ENCODE results near the gene OSBPL10. TPM values are rescaled to one million over a fixed set of nuclear protein-coding genes. Genes with fewer than 3 reads are reported as not detected.

Gene OSBPL10
- total and polyA plus RNA-seq, 2 donors (not counting 1 experiment from before 2014, with no cell fraction given): 7.1 to 7.5 TPM

DNA sequence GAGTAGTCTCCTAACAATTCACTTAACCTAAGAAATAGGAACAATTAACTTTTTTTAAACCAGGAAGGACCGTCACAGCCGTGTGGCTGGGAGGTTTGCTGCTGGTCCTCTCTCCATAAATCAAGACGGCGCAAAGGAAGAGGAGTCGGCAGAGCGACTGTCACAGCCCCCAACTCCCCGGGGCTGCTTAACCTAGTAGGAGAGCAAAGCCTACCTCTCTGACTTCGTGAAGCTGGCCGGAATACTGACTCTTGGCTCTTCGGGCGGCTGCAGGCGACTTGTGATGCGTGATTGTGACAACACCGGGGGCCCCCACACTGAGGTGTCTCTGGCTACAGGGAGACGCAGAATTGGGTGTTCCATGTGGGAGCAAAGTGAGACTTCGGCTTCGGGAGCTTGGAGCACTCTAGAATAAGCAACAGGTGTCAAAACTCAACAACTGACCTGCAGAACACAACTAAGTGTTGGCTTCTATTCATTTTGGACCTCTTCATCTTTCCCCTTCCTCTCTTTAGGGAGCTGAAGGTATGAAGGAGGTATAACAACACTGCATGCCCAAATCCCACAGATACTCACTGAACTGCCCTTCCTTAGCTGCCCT is 151.1 kb downstream of the OSBPL10 start:
- H3K36me3 ChIP-seq (ENCODE audit: control insufficient read depth, insufficient read depth, low read length): no peaks in the 10 kb centered on the region
- H3K9me3 ChIP-seq (ENCODE audit: control insufficient read depth, insufficient read depth, low read depth, low read length): no peaks in the 10 kb centered on the region
- H2AFZ ChIP-seq (ENCODE audit: low read length): no peak overlapping the region
- DNase-seq (ENCODE audit: low read depth in 2 of 2): no peak
- H3K27me3 ChIP-seq (ENCODE audit: control insufficient read depth, insufficient read depth, low read length): no peaks in the 10 kb centered on the region
- H3K79me2 ChIP-seq (ENCODE audit: control insufficient read depth, insufficient read depth, low read length): no peaks in the 10 kb centered on the region
- H3K4me2 ChIP-seq (ENCODE audit: extremely low read depth, insufficient read depth, low read length): no peak overlapping the region
- H3K4me1 ChIP-seq (ENCODE audit: control insufficient read depth, extremely low read depth, insufficient read depth, low read length): no peaks in the 10 kb centered on the region
- no peaks in the 10 kb centered on the region for H4K20me1 ChIP-seq (ENCODE audit: control insufficient read depth, extremely low read depth, insufficient read depth, low read length)
- no peak overlapping the region for H3K4me3 ChIP-seq (replicated peaks in 1 of 4; ENCODE audit: control extremely low read depth in 1 of 4, insufficient read depth in 1 of 4, low read depth in 3 of 4, low read length in 4 of 4)
- TF ChIP-seq, protein P1, sequence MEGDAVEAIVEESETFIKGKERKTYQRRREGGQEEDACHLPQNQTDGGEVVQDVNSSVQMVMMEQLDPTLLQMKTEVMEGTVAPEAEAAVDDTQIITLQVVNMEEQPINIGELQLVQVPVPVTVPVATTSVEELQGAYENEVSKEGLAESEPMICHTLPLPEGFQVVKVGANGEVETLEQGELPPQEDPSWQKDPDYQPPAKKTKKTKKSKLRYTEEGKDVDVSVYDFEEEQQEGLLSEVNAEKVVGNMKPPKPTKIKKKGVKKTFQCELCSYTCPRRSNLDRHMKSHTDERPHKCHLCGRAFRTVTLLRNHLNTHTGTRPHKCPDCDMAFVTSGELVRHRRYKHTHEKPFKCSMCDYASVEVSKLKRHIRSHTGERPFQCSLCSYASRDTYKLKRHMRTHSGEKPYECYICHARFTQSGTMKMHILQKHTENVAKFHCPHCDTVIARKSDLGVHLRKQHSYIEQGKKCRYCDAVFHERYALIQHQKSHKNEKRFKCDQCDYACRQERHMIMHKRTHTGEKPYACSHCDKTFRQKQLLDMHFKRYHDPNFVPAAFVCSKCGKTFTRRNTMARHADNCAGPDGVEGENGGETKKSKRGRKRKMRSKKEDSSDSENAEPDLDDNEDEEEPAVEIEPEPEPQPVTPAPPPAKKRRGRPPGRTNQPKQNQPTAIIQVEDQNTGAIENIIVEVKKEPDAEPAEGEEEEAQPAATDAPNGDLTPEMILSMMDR (conservative IDR thresholded peaks at IDR 0.05 in 1 of 2, IDR thresholded peaks at IDR 0.05 in 1 of 2; ENCODE audit: low read depth in 1 of 2, low read length in 2 of 2): no peak
- TF ChIP-seq EZH2 (IDR thresholded peaks at IDR 0.05; ENCODE audit: low read length, missing control alignments): no peak
- no peak overlapping the region for H3K9ac ChIP-seq (ENCODE audit: insufficient read depth, low read length)
- no peak overlapping the region for H3K27ac ChIP-seq (ENCODE audit: insufficient read depth, low read length)

DNA sequence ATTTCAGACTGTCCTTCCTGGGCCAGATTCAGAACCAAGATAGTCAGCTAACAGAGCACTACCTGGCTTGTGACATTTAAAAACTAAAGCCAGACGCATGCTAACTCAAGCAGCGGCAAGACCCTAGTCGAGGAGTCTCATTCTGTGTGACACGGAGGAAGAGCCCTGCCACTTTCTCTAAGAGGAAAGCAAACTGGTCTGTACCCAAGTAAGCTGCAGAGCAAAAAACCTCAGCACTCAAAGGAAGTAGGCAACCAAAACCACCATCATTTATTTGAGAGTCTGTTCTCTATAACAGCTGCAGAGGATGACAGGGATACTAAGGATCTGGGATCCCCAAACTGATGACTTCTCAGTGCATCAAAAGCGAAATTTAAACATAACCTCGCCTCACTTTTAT is 152.1 kb downstream of the OSBPL10 start:
- Histone ChIP-seq H3K36me3 (ENCODE audit: control insufficient read depth, insufficient read depth, low read length) (no peaks in the 10 kb centered on the region), H3K4me2 (ENCODE audit: extremely low read depth, insufficient read depth, low read length) (no peak overlapping the region), H3K79me2 (ENCODE audit: control insufficient read depth, insufficient read depth, low read length) (no peaks in the 10 kb centered on the region), H3K9ac (ENCODE audit: insufficient read depth, low read length) (no peak overlapping the region), H3K9me3 (ENCODE audit: control insufficient read depth, insufficient read depth, low read depth, low read length) (no peaks in the 10 kb centered on the region), H3K27me3 (ENCODE audit: control insufficient read depth, insufficient read depth, low read length) (no peaks in the 10 kb centered on the region), H2AFZ (ENCODE audit: low read length) (no peak overlapping the region), H3K4me1 (ENCODE audit: control insufficient read depth, extremely low read depth, insufficient read depth, low read length) (no peaks in the 10 kb centered on the region), H3K4me3 (replicated peaks in 1 of 4; ENCODE audit: control extremely low read depth in 1 of 4, insufficient read depth in 1 of 4, low read depth in 3 of 4, low read length in 4 of 4) (no peak overlapping the region), H4K20me1 (ENCODE audit: control insufficient read depth, extremely low read depth, insufficient read depth, low read length) (no peaks in the 10 kb centered on the region), H3K27ac (ENCODE audit: insufficient read depth, low read length) (no peak overlapping the region)
- TF ChIP-seq, protein P1 (conservative IDR thresholded peaks at IDR 0.05 in 1 of 2, IDR thresholded peaks at IDR 0.05 in 1 of 2; ENCODE audit: low read depth in 1 of 2, low read length in 2 of 2): no peak
- no peak for TF ChIP-seq EZH2 (IDR thresholded peaks at IDR 0.05; ENCODE audit: low read length, missing control alignments)
- DNase-seq (ENCODE audit: low read depth in 2 of 2): no peak

DNA sequence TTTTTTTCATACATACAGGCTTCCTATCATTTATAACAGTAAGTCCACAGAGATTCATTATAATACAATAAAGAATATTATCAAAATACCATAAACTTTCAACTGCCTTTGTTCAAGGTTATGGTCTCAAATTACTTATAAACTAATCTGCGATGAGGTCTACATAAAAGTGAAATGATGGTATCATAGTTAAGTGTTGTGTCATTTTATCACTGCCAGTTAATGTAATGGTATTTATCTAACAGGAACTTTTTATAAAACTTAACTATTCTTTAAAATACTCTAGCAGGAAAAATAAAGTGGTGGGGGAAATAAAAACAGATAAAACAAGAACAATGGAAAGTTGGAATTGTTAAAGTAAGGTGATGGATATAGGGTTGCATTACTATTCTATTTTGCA is 153.1 kb downstream of the OSBPL10 start:
- H3K9me3 ChIP-seq (ENCODE audit: control insufficient read depth, insufficient read depth, low read depth, low read length): no peaks in the 10 kb centered on the region
- H3K4me2 ChIP-seq (ENCODE audit: extremely low read depth, insufficient read depth, low read length): no peak overlapping the region
- H3K9ac ChIP-seq (ENCODE audit: insufficient read depth, low read length): no peak overlapping the region
- no peak overlapping the region for H3K4me3 ChIP-seq (replicated peaks in 1 of 4; ENCODE audit: control extremely low read depth in 1 of 4, insufficient read depth in 1 of 4, low read depth in 3 of 4, low read length in 4 of 4)
- TF ChIP-seq EZH2 (IDR thresholded peaks at IDR 0.05; ENCODE audit: low read length, missing control alignments): no peak
- TF ChIP-seq, protein P1 (conservative IDR thresholded peaks at IDR 0.05 in 1 of 2, IDR thresholded peaks at IDR 0.05 in 1 of 2; ENCODE audit: low read depth in 1 of 2, low read length in 2 of 2): no peak
- H3K27ac ChIP-seq (ENCODE audit: insufficient read depth, low read length): no peak overlapping the region
- no peaks in the 10 kb centered on the region for H3K36me3 ChIP-seq (ENCODE audit: control insufficient read depth, insufficient read depth, low read length)
- no peak for DNase-seq (ENCODE audit: low read depth in 2 of 2)
- H3K79me2 ChIP-seq (ENCODE audit: control insufficient read depth, insufficient read depth, low read length): no peaks in the 10 kb centered on the region
- no peaks in the 10 kb centered on the region for H4K20me1 ChIP-seq (ENCODE audit: control insufficient read depth, extremely low read depth, insufficient read depth, low read length)
- H2AFZ ChIP-seq (ENCODE audit: low read length): no peak overlapping the region
- H3K27me3 ChIP-seq (ENCODE audit: control insufficient read depth, insufficient read depth, low read length): no peaks in the 10 kb centered on the region
- H3K4me1 ChIP-seq (ENCODE audit: control insufficient read depth, extremely low read depth, insufficient read depth, low read length): no peaks in the 10 kb centered on the region

Measured in fibroblast of lung (primary cell).